Measurements from ENCODE around the gene LDLRAD4. TPM values are rescaled to one million over a fixed set of nuclear protein-coding genes. Genes with fewer than 3 reads are reported as not detected.

The LDLRAD4 gene
- total and polyA plus RNA-seq, 8 donors = 2.0 to 47.9 (median 9.0) TPM

DNA sequence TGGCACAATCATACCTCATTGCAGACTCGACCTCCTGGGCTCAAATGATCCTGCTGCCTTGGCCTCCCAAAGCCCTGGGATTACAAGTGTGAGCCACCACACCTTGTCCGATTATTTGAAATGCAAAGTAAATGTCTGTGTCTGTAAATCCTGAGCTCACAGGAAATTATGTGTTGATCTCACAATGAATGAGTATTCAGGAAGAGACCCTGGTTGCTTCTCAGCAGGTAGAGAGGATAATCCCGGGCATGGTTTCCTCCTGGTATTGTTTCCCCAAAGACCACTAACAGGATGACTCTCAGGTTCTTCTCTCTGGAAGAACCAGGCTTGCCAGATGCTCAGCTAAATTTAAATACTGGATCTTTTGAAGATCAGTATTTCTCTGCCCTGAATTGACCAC is 147.6 kb downstream of the LDLRAD4 start:
- no peak overlapping the region for H3K4me3 ChIP-seq
- H3K27me3 ChIP-seq = no peaks in the 10 kb centered on the region
- H3K4me1 ChIP-seq = peaks cover 0 to 18% (median 5%) of the 10 kb centered on the region in 4 donors
- WGBS, 5 donors = 51 to 65% (median 63%) methylated on average over 3 of the region's 3 CpGs
- intact Hi-C loops (cut with DNase I; ENCODE audit: low total_unique reads) = no loop called here
- H3K27ac ChIP-seq = no peak overlapping the region
- TF ChIP-seq EP300 (IDR thresholded peaks at IDR 0.05) (no peak), POLR2A (IDR thresholded peaks at IDR 0.05) (no peak), CTCF (IDR thresholded peaks at IDR 0.05) (no peak), POLR2AphosphoS5 (IDR thresholded peaks at IDR 0.05) (no peak)
- DNase-seq = no peak
- no peaks in the 10 kb centered on the region for H3K9me3 ChIP-seq
- no peaks in the 10 kb centered on the region for H3K36me3 ChIP-seq

DNA sequence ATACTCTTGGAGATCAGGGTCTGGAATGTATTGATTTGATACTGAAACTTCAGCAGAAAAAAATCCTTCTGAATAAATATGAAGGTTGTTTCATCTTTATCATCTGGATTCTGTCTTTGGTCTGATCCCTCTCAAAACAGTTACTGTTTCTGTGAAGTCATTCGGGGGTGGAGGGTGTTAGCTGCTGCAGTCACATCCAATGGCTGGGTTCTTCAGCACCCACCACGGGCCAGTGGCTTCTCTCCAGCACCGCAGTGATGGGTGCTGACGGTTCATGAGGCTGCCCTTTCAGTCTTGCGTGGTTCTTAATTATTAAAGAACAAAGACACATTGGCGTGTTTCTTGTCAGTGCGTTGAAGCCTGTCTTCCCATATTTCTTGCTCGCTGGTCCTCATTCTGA is 148.0 kb downstream of the LDLRAD4 start:
- Histone ChIP-seq H3K27ac (no peak overlapping the region), H3K4me3 (no peak overlapping the region), H3K36me3 (no peaks in the 10 kb centered on the region), H3K9me3 (no peaks in the 10 kb centered on the region), H3K27me3 (no peaks in the 10 kb centered on the region), H3K4me1 (peaks cover 0 to 18% (median 5%) of the 10 kb centered on the region in 4 donors)
- intact Hi-C loops (cut with DNase I; ENCODE audit: low total_unique reads) = no loop called here
- 70 to 82% (median 81%) methylated on average over 8 of the region's 8 CpGs for WGBS, 5 donors
- no peak for DNase-seq
- no peak for TF ChIP-seq POLR2A (IDR thresholded peaks at IDR 0.05)
- TF ChIP-seq POLR2AphosphoS5 (IDR thresholded peaks at IDR 0.05) = no peak
- no peak for TF ChIP-seq EP300 (IDR thresholded peaks at IDR 0.05)
- no peak for TF ChIP-seq CTCF (IDR thresholded peaks at IDR 0.05)

- no peaks in the 10 kb centered on the region for H3K9me3 ChIP-seq
- TF ChIP-seq POLR2A (IDR thresholded peaks at IDR 0.05) (no peak), CTCF (IDR thresholded peaks at IDR 0.05) (no peak), POLR2AphosphoS5 (IDR thresholded peaks at IDR 0.05) (no peak), EP300 (IDR thresholded peaks at IDR 0.05) (no peak)
- intact Hi-C loops (cut with DNase I; ENCODE audit: low total_unique reads) = no loop called here
- 78 to 85% (median 82%) methylated on average over 26 of the region's 26 CpGs for WGBS, 5 donors
- no peaks in the 10 kb centered on the region for H3K36me3 ChIP-seq
- no peak for DNase-seq
- no peak overlapping the region for H3K27ac ChIP-seq
- peaks cover 0 to 24% (median 5%) of the 10 kb centered on the region in 4 donors for H3K4me1 ChIP-seq
- H3K27me3 ChIP-seq = no peaks in the 10 kb centered on the region
- H3K4me3 ChIP-seq = no peak overlapping the region
Observed at GRCh38 chr18:13366962-13367892, 148.7 kb downstream of the LDLRAD4 start.

DNA sequence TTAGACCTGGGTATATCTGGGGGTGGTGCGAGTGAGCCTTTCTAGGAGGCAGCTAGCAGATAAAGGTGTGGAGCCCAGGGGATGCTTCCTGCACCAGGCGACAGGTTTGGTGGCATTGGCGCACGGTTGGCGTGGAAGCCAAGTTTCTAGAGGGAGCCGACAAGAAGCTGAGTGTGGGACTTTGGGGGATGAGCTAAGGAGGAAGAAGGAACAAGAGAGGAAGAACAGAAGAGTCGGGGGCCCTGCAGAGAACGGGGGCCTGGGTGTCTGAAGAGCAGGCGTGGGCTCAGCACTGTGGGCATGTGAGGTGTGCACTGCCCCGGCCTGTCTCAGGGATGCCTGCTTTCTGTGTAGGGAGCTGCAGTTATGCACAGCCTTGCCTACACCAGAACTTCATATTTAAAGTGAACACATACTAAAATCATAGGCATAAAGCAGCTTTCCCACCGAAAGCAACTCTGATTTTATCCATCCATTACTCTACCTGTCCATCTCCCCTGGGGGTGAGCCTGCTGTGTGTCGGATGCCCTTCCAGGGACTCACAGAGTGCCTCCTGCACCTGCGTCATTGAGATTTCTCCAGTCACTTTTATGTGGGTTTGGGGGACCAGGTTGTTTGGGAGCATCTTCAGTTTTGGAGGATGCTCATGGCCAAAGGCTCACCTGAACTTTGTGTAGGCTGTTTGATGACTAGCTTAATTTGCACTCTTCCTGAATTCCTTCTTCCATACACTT is 149.7 kb downstream of the LDLRAD4 start:
- Histone ChIP-seq H3K27ac (no peak overlapping the region), H3K36me3 (no peaks in the 10 kb centered on the region), H3K9me3 (no peaks in the 10 kb centered on the region), H3K4me3 (no peak overlapping the region), H3K27me3 (no peaks in the 10 kb centered on the region), H3K4me1 (peaks cover 0 to 29% (median 5%) of the 10 kb centered on the region in 4 donors)
- TF ChIP-seq POLR2A (IDR thresholded peaks at IDR 0.05) (no peak), EP300 (IDR thresholded peaks at IDR 0.05) (no peak), CTCF (IDR thresholded peaks at IDR 0.05) (no peak), POLR2AphosphoS5 (IDR thresholded peaks at IDR 0.05) (no peak)
- DNase-seq = no peak
- WGBS, 5 donors = 90 to 95% (median 91%) methylated on average over 13 of the region's 13 CpGs
- intact Hi-C loops (cut with DNase I; ENCODE audit: low total_unique reads) = no loop called here

Data from stomach (tissue), 9 donors.